NCI-H1930 (cell line): ENCODE data around the gene HOXB4.

Experiments
- DNase-seq, 2 experiments: peaks; one replicate each; lab custom pipeline; 2025; lab: John Stamatoyannopoulos, UW

The HOXB4 gene

GRCh38 chr17:48601539-48602425 is 23.6 kb upstream of the HOXB4 start:
- no peak for DNase-seq

- no peak for DNase-seq
Observed at GRCh38 chr17:48601207-48601538, 23.0 kb upstream of the HOXB4 start.

GRCh38 chr17:48600244-48601098 is 22.3 kb upstream of the HOXB4 start:
- DNase-seq: no peak

- no peak for DNase-seq
Observed at GRCh38 chr17:48599354-48599753, 21.2 kb upstream of the HOXB4 start.

- no peak for DNase-seq
Observed at GRCh38 chr17:48598736-48599135, 20.6 kb upstream of the HOXB4 start.

GRCh38 chr17:48597778-48598631 is 19.9 kb upstream of the HOXB4 start:
- DNase-seq: peak in 1 of 2 experiments; percentile 15

GRCh38 chr17:48597528-48597777 is 19.3 kb upstream of the HOXB4 start:
- DNase-seq: no peak

GRCh38 chr17:48596735-48597527 is 18.8 kb upstream of the HOXB4 start:
- no peak for DNase-seq

GRCh38 chr17:48596000-48596734 is 18.0 kb upstream of the HOXB4 start:
- DNase-seq: no peak

- DNase-seq: no peak
Observed at GRCh38 chr17:48595278-48595999, 17.3 kb upstream of the HOXB4 start.

GRCh38 chr17:48594538-48595277 is 16.6 kb upstream of the HOXB4 start:
- no peak for DNase-seq

- peak; percentile 69 to 72 for DNase-seq
Observed at GRCh38 chr17:48593840-48594537, 15.8 kb upstream of the HOXB4 start.

GRCh38 chr17:48593126-48593829 is 15.1 kb upstream of the HOXB4 start, which contains the start of gene HOXB5:
TSS of gene HOXB5 (minus strand) at chr17:48593779. CDS start at chr17:48593682, 97 bp downstream.
- DNase-seq: peak in 1 of 2 experiments; percentile 25

GRCh38 chr17:48592577-48592976 is 14.4 kb upstream of the HOXB4 start:
- no peak for DNase-seq

- no peak for DNase-seq
Observed at GRCh38 chr17:48592057-48592514, 13.9 kb upstream of the HOXB4 start.

- DNase-seq: no peak
Observed at GRCh38 chr17:48591255-48592056, 13.3 kb upstream of the HOXB4 start.

GRCh38 chr17:48590607-48591161 is 12.5 kb upstream of the HOXB4 start:
- no peak for DNase-seq
